GM23338 (cell line): ENCODE results near the gene ASPSCR1. TPM values are rescaled to one million over a fixed set of nuclear protein-coding genes. Genes with fewer than 3 reads are reported as not detected.

Experiments used
- ATAC-seq: fragments of 200-7000 bp; cut with Tn5 transposase; 3 replicates; pipeline ENCODE4 v1.9.1; 2020
- DNase-seq: peaks from one replicate; pipeline ENCODE4 v3.0.0-alpha.2; 2015; ENCODE audit warnings: low spot score
- H2AFZ ChIP-seq: fragments of 200-600 bp; sonication (generic); 2 replicates; pipeline ENCODE4 v1.8.0; 2016; ENCODE audit warnings: antibody characterized with exemption, mild to moderate bottlenecking, moderate library complexity
- H3F3A ChIP-seq: fragments of 200-600 bp; sonication (generic); replicated peaks from 2 replicates; pipeline ENCODE4 v1.8.0; 2017; ENCODE audit warnings: antibody characterized with exemption, mixed run types, low read depth
- H3K27ac ChIP-seq: fragments of 200-600 bp; sonication (generic); 2 replicates; pipeline ENCODE4 v1.6.1; 2016; ENCODE audit warnings: low read depth
- H3K27me3 ChIP-seq: fragments of 200-600 bp; sonication (generic); 2 replicates; pipeline ENCODE4 v1.8.0; 2016; ENCODE audit warnings: mild to moderate bottlenecking, mixed run types, moderate library complexity; ENCODE audit not compliant: insufficient read depth
- H3K36me3 ChIP-seq: fragments of 200-600 bp; sonication (generic); 2 replicates; pipeline ENCODE4 v1.8.0; 2016; ENCODE audit warnings: mild to moderate bottlenecking; ENCODE audit not compliant: insufficient read depth
- H3K4me1 ChIP-seq: fragments of 200-600 bp; sonication (generic); 2 replicates; pipeline ENCODE4 v1.8.0; 2016; ENCODE audit warnings: mild to moderate bottlenecking, moderate library complexity; ENCODE audit not compliant: insufficient read depth
- H3K4me2 ChIP-seq: fragments of 200-600 bp; sonication (generic); 2 replicates; pipeline ENCODE4 v1.7.1; 2017; ENCODE audit warnings: mixed run types
- H3K4me3 ChIP-seq: fragments of 200-600 bp; sonication (generic); 2 replicates; pipeline ENCODE4 v1.6.1; 2016; ENCODE audit warnings: mixed run types
- H3K79me2 ChIP-seq: fragments of 200-600 bp; sonication (generic); replicated peaks from 2 replicates; pipeline ENCODE4 v1.8.0; 2017; ENCODE audit warnings: mild to moderate bottlenecking; ENCODE audit not compliant: insufficient read depth
- H3K9me2 ChIP-seq: fragments of 200-600 bp; sonication (generic); 2 replicates; pipeline ENCODE4 v1.8.0; 2017; ENCODE audit not compliant: insufficient read depth
- H4K20me1 ChIP-seq: fragments of 200-600 bp; sonication (generic); replicated peaks from 2 replicates; pipeline ENCODE4 v1.8.0; 2017; ENCODE audit warnings: mild to moderate bottlenecking; ENCODE audit not compliant: insufficient read depth
- H3K27ac Mint-ChIP-seq: 2 replicates; pipeline ENCODE4 v1.8.0; 2020; ENCODE audit warnings: inconsistent platforms, mild to moderate bottlenecking, moderate library complexity, mixed read lengths
- H3K27me3 Mint-ChIP-seq: 3 replicates; pipeline ENCODE4 v1.8.0; 2022; ENCODE audit warnings: low read depth, mild to moderate bottlenecking, moderate library complexity, mixed read lengths, inconsistent platforms; ENCODE audit not compliant: insufficient read depth, poor library complexity
- H3K36me3 Mint-ChIP-seq: 3 replicates; pipeline ENCODE4 v1.8.0; 2021; ENCODE audit warnings: low read depth, mild to moderate bottlenecking, inconsistent platforms, moderate library complexity, mixed read lengths
- H3K4me1 Mint-ChIP-seq: 3 replicates; pipeline ENCODE4 v1.8.0; 2020; ENCODE audit warnings: mild to moderate bottlenecking, inconsistent platforms, mixed read lengths
- H3K4me3 Mint-ChIP-seq: 3 replicates; pipeline ENCODE4 v1.8.0; 2021; ENCODE audit warnings: moderate library complexity, mild to moderate bottlenecking, inconsistent platforms, mixed read lengths
- H3K9me3 Mint-ChIP-seq: 3 replicates; pipeline ENCODE4 v1.8.0; 2020; ENCODE audit warnings: moderate library complexity, mild to moderate bottlenecking, inconsistent platforms, mixed read lengths
- CREB1 ChIP-seq: fragments of 250-450 bp; sonication (Bioruptor Pico); IDR thresholded peaks from 2 replicates; pipeline ENCODE4 v1.5.0; 2020; ENCODE audit warnings: low read depth, mild to moderate bottlenecking, moderate library complexity
- EZH2 ChIP-seq: fragments of 200-600 bp; sonication (generic); IDR thresholded peaks from one replicate; pipeline ENCODE4 v1.8.0; 2017; ENCODE audit warnings: antibody characterized with exemption, mild to moderate bottlenecking, low read depth; ENCODE audit not compliant: unreplicated experiment
- EZH2phosphoT487 ChIP-seq: fragments of 200-600 bp; sonication (generic); IDR thresholded peaks from one replicate; pipeline ENCODE4 v1.8.1; 2018; ENCODE audit warnings: antibody characterized with exemption; ENCODE audit not compliant: unreplicated experiment
- JUNB ChIP-seq: IDR thresholded peaks from one replicate; pipeline ENCODE4 v1.6.1; 2016; ENCODE audit warnings: antibody characterized with exemption; ENCODE audit not compliant: unreplicated experiment
- NANOG ChIP-seq: IDR thresholded peaks from 2 replicates; pipeline ENCODE4 v1.6.1; 2016; ENCODE audit warnings: antibody characterized with exemption, borderline replicate concordance
- POLR2AphosphoS5 ChIP-seq: IDR thresholded peaks from 2 replicates; pipeline ENCODE4 v1.6.1; 2016; ENCODE audit warnings: antibody characterized with exemption, low read depth
- STAT1 ChIP-seq: IDR thresholded peaks from one replicate; pipeline ENCODE4 v1.6.1; 2016; ENCODE audit warnings: antibody characterized with exemption; ENCODE audit not compliant: unreplicated experiment
- ZNF331 ChIP-seq: fragments of 250-450 bp; sonication (Bioruptor Pico); IDR thresholded peaks from 2 replicates; pipeline ENCODE4 v1.5.0; 2020; ENCODE audit warnings: low read depth, mild to moderate bottlenecking, moderate library complexity
- polyA plus RNA-seq: library from polyadenylated mRNA; unstranded; fragments of >200 nt; fragmentation: Nextera tagmentation; extraction: Ambion mirVana; gene quantifications from 2 replicates; pipeline ENCODE4 v1.2.1, GENCODE V29; 2016
- total RNA-seq: library from RNA; depleted of rRNA; stranded (reverse); fragments of >200 nt; shearing (Covaris generic); gene quantifications from 2 replicates; pipeline ENCODE4 v1.2.3, GENCODE V29; 2014; rRNA removed
- TF ChIP-seq, protein P1 (sequence below): IDR thresholded peaks from 2 replicates; pipeline ENCODE4 v1.6.1; 2016; ENCODE audit warnings: antibody characterized with exemption

ASPSCR1 gene
- total and polyA plus RNA-seq, 2 experiments from 2014 or later: 44.2 to 46.9 TPM

DNA sequence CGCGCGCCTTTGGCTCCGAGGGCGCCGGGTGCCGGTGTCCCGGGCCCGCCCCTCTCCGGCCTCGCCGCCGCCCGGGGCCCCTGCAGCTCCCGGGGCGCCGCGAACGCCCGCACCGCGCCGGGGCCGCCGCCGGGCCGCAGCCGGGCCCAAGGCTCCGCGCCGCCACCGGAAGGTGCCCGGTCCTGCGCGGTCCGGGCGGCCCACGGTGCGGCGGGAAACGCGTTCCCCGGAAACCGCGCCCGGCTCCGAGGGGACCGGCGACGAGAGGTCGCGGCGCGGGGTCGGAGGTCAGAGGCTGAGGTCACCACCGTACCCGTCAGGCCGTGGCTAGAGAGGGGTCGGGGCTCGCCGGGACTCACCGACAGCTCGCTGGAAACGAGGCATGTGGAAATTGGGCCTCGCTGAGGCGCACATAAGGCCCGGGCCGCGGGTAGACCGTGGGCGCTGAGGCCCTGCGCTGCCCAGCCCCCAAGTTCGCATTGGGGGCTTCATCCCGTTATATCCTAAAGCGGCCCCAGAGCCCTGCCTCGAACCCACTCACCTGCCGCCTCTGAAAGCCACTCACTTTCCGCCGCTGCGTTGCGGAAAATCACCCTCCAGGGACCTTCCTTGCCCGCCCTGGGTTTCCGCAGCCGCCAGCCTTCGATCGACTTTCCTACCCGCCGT lies 88.3 kb downstream of the ASPSCR1 start, which contains the start of gene DUS1L:
Gene DUS1L, minus strand, starts transcription at position 167 of the 666 bp plus-strand sequence. CDS start 745 bp downstream, outside the sequence.
- H2AFZ ChIP-seq: peak within 1 kb of the TSS; percentile 94
- Mint-ChIP-seq H3K4me3 (peak within 1 kb of the TSS; percentile 80), H3K4me1 (peaks cover 4% of the 10 kb centered on the region; the same call in 2 of the 3 replicates), H3K27me3 (peaks cover 3% of the 10 kb centered on the region), H3K36me3 (no peaks in the 10 kb centered on the region; the same call in 1 of the 3 replicates), H3K27ac (no peak within 1 kb of the TSS), H3K9me3 (no peaks in the 10 kb centered on the region)
- ATAC-seq (peak; percentile 77), DNase-seq (peak; percentile 74)
- H3K36me3 ChIP-seq: no peaks in the 10 kb centered on the region
- H3K27ac ChIP-seq: no peak within 1 kb of the TSS
- TF ChIP-seq EZH2 (no peak), CREB1 (CRISPR knock-in tag) (peak; percentile 80), EZH2phosphoT487 (no peak), NANOG (no peak), POLR2AphosphoS5 (peak; percentile 59; the same call in 1 of the 2 replicates), STAT1 (no peak), JUNB (no peak), ZNF331 (CRISPR knock-in tag) (no peak)
- TF ChIP-seq, protein P1, sequence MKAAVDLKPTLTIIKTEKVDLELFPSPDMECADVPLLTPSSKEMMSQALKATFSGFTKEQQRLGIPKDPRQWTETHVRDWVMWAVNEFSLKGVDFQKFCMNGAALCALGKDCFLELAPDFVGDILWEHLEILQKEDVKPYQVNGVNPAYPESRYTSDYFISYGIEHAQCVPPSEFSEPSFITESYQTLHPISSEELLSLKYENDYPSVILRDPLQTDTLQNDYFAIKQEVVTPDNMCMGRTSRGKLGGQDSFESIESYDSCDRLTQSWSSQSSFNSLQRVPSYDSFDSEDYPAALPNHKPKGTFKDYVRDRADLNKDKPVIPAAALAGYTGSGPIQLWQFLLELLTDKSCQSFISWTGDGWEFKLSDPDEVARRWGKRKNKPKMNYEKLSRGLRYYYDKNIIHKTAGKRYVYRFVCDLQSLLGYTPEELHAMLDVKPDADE: peak; percentile 79
- peak within 1 kb of the TSS; percentile 88 for H3K4me2 ChIP-seq
- no peaks in the 10 kb centered on the region for H4K20me1 ChIP-seq
- no peaks in the 10 kb centered on the region for H3K79me2 ChIP-seq
- no peaks in the 10 kb centered on the region for H3K27me3 ChIP-seq
- H3K4me1 ChIP-seq: no peaks in the 10 kb centered on the region
- H3F3A ChIP-seq: 0 out of 2 replicates have a peak, but pooled peaks cover 4% of the 10 kb centered on the region
- peak within 1 kb of the TSS; percentile 77 for H3K4me3 ChIP-seq
- H3K9me2 ChIP-seq: no peaks in the 10 kb centered on the region

Other genes with a start within 250 kb of the ASPSCR1 start
- gene GCGR, start 173.5 kb upstream of the ASPSCR1 start, total RNA-seq: 0.17 and 0.31 TPM in 2 replicates
- 0.23 and 0.92 TPM in 2 replicates for gene GCGR, start 173.5 kb upstream of the ASPSCR1 start, polyA plus RNA-seq
- 85.2 and 110 TPM in 2 replicates for gene MCRIP1, start 144.3 kb upstream of the ASPSCR1 start, total RNA-seq
- gene MCRIP1, start 144.3 kb upstream of the ASPSCR1 start, polyA plus RNA-seq: 99.5 and 101 TPM in 2 replicates
- gene PPP1R27, start 142.6 kb upstream of the ASPSCR1 start, total RNA-seq: not detected in 2 replicates
- gene PPP1R27, start 142.6 kb upstream of the ASPSCR1 start, polyA plus RNA-seq: 0.40 and 0.65 TPM in 2 replicates
- gene P4HB, start 117.1 kb upstream of the ASPSCR1 start, total RNA-seq: 418 and 620 TPM in 2 replicates
- 206 and 209 TPM in 2 replicates for gene P4HB, start 117.1 kb upstream of the ASPSCR1 start, polyA plus RNA-seq
- gene ARHGDIA, start 106.3 kb upstream of the ASPSCR1 start, total RNA-seq: 80.1 and 125 TPM in 2 replicates
- 140 and 152 TPM in 2 replicates for gene ARHGDIA, start 106.3 kb upstream of the ASPSCR1 start, polyA plus RNA-seq
- 236 TPM in 2 replicates for gene ALYREF, start 86.0 kb upstream of the ASPSCR1 start, total RNA-seq
- gene ALYREF, start 86.0 kb upstream of the ASPSCR1 start, polyA plus RNA-seq: 36.5 and 54.3 TPM in 2 replicates
- 149 and 188 TPM in 2 replicates for gene ANAPC11, start 85.9 kb upstream of the ASPSCR1 start, total RNA-seq
- gene ANAPC11, start 85.9 kb upstream of the ASPSCR1 start, polyA plus RNA-seq: 498 and 517 TPM in 2 replicates
- gene NPB, start 75.4 kb upstream of the ASPSCR1 start, total RNA-seq: 0.93 and 3.8 TPM in 2 replicates
- 2.7 and 3.6 TPM in 2 replicates for gene NPB, start 75.4 kb upstream of the ASPSCR1 start, polyA plus RNA-seq
- 65.2 and 82.9 TPM in 2 replicates for gene PCYT2, start 66.2 kb upstream of the ASPSCR1 start, total RNA-seq
- gene PCYT2, start 66.2 kb upstream of the ASPSCR1 start, polyA plus RNA-seq: 50.9 and 51.6 TPM in 2 replicates
- 20.8 and 29.7 TPM in 2 replicates for gene SIRT7, start 59.5 kb upstream of the ASPSCR1 start, total RNA-seq
- 16.3 and 17.1 TPM in 2 replicates for gene SIRT7, start 59.5 kb upstream of the ASPSCR1 start, polyA plus RNA-seq
- 32.0 and 33.4 TPM in 2 replicates for gene MAFG, start 49.9 kb upstream of the ASPSCR1 start, total RNA-seq
- gene MAFG, start 49.9 kb upstream of the ASPSCR1 start, polyA plus RNA-seq: 17.2 and 21.7 TPM in 2 replicates
- gene PYCR1, start 40.3 kb upstream of the ASPSCR1 start, total RNA-seq: 237 and 240 TPM in 2 replicates
- 87.3 and 98.9 TPM in 2 replicates for gene PYCR1, start 40.3 kb upstream of the ASPSCR1 start, polyA plus RNA-seq
- 0.78 and 1.7 TPM in 2 replicates for gene MYADML2, start 30.4 kb upstream of the ASPSCR1 start, total RNA-seq
- 0.42 and 0.70 TPM in 2 replicates for gene MYADML2, start 30.4 kb upstream of the ASPSCR1 start, polyA plus RNA-seq
- 0.66 and 1.6 TPM in 2 replicates for gene NOTUM, start 16.4 kb upstream of the ASPSCR1 start, total RNA-seq
- gene NOTUM, start 16.4 kb upstream of the ASPSCR1 start, polyA plus RNA-seq: 0.29 and 0.66 TPM in 2 replicates
- gene CENPX, start 45.2 kb downstream of the ASPSCR1 start, total RNA-seq: 114 and 127 TPM in 2 replicates
- gene CENPX, start 45.2 kb downstream of the ASPSCR1 start, polyA plus RNA-seq: 157 and 172 TPM in 2 replicates
- 40.7 and 41.6 TPM in 2 replicates for gene LRRC45, start 45.7 kb downstream of the ASPSCR1 start, total RNA-seq
- gene LRRC45, start 45.7 kb downstream of the ASPSCR1 start, polyA plus RNA-seq: 16.1 and 17.6 TPM in 2 replicates
- gene RAC3, start 54.0 kb downstream of the ASPSCR1 start, total RNA-seq: 211 and 293 TPM in 2 replicates
- 31.5 and 35.6 TPM in 2 replicates for gene RAC3, start 54.0 kb downstream of the ASPSCR1 start, polyA plus RNA-seq
- 84.8 and 86.9 TPM in 2 replicates for gene DCXR, start 60.1 kb downstream of the ASPSCR1 start, total RNA-seq
- gene DCXR, start 60.1 kb downstream of the ASPSCR1 start, polyA plus RNA-seq: 137 and 147 TPM in 2 replicates
- gene RFNG, start 74.2 kb downstream of the ASPSCR1 start, total RNA-seq: 36.9 and 44.7 TPM in 2 replicates
- gene RFNG, start 74.2 kb downstream of the ASPSCR1 start, polyA plus RNA-seq: 18.0 and 18.9 TPM in 2 replicates
- 228 and 242 TPM in 2 replicates for gene GPS1, start 74.3 kb downstream of the ASPSCR1 start, total RNA-seq
- gene GPS1, start 74.3 kb downstream of the ASPSCR1 start, polyA plus RNA-seq: 136 and 148 TPM in 2 replicates
- gene DUS1L, start 88.2 kb downstream of the ASPSCR1 start, total RNA-seq: 110 and 122 TPM in 2 replicates
- 66.0 and 105 TPM in 2 replicates for gene DUS1L, start 88.2 kb downstream of the ASPSCR1 start, polyA plus RNA-seq
- gene FASN, start 120.6 kb downstream of the ASPSCR1 start, total RNA-seq: 692 and 849 TPM in 2 replicates
- gene FASN, start 120.6 kb downstream of the ASPSCR1 start, polyA plus RNA-seq: 110 and 120 TPM in 2 replicates
- gene CCDC57, start 235.2 kb downstream of the ASPSCR1 start, total RNA-seq: 6.7 and 16.3 TPM in 2 replicates
- 6.4 and 7.0 TPM in 2 replicates for gene CCDC57, start 235.2 kb downstream of the ASPSCR1 start, polyA plus RNA-seq